Omental fat pad (tissue), 4 donors: ENCODE data around the gene CST9L. TPM values are rescaled to one million over a fixed set of nuclear protein-coding genes. Genes with fewer than 3 reads are reported as not detected.

Experiments
- ATAC-seq: fragments of 150-250 bp; one replicate; pipeline ENCODE4 v1.9.1; 2016; ENCODE audit warnings: mild to moderate bottlenecking, moderate library complexity; ENCODE audit not compliant: low FRiP score
- DNase-seq: peaks from one replicate; pipeline ENCODE4 v3.0.0-alpha.2; 2019; ENCODE audit warnings: low spot score
- CTCF ChIP-seq, 3 donors: fragments of 450-650 bp; IDR thresholded peaks; one replicate each; pipeline ENCODE4 v1.5.1; 2016 to 2017; ENCODE audit warnings: antibody characterized with exemption in 3 of 3, mild to moderate bottlenecking in 3 of 3, moderate library complexity in 2 of 3
- total RNA-seq, 4 donors: library from RNA; depleted of rRNA; stranded (reverse); fragments of >200 nt; gene quantifications; one replicate each; pipeline ENCODE4 v1.1.0, GENCODE V29; 2016

The CST9L gene
- total RNA-seq, 4 donors from 2014 or later = not detected

- no peak for TF ChIP-seq CTCF (IDR thresholded peaks at IDR 0.05)
- DNase-seq (no peak), ATAC-seq (no peak)
Measured at GRCh38 chr20:23565503-23566045, 2.7 kb downstream of the CST9L start.

GRCh38 chr20:23564927-23565326 lies 3.4 kb downstream of the CST9L start:
- ATAC-seq (no peak), DNase-seq (no peak)
- TF ChIP-seq CTCF (IDR thresholded peaks at IDR 0.05) = no peak

GRCh38 chr20:23562721-23563342 lies 5.5 kb downstream of the CST9L start:
- ATAC-seq (no peak), DNase-seq (no peak)
- no peak for TF ChIP-seq CTCF (IDR thresholded peaks at IDR 0.05)

- ATAC-seq (no peak), DNase-seq (no peak)
- TF ChIP-seq CTCF (IDR thresholded peaks at IDR 0.05) = no peak
Measured at GRCh38 chr20:23554401-23554800, 13.9 kb downstream of the CST9L start.

GRCh38 chr20:23551786-23552185 lies 16.5 kb downstream of the CST9L start:
- TF ChIP-seq CTCF (IDR thresholded peaks at IDR 0.05) = no peak
- no peak for DNase-seq
- no peak for ATAC-seq

GRCh38 chr20:23551383-23551782 lies 16.9 kb downstream of the CST9L start:
- DNase-seq (no peak), ATAC-seq (no peak)
- no peak for TF ChIP-seq CTCF (IDR thresholded peaks at IDR 0.05)

GRCh38 chr20:23550227-23550626 lies 18.1 kb downstream of the CST9L start:
- TF ChIP-seq CTCF (IDR thresholded peaks at IDR 0.05) = no peak
- DNase-seq (no peak), ATAC-seq (no peak)
